A673 (cell line): ENCODE data around the gene PKDREJ. TPM values are rescaled to one million over a fixed set of nuclear protein-coding genes. Genes with fewer than 3 reads are reported as not detected.

Experiments used
- BruUV-seq: library from RNA; stranded (reverse); fragments of 400-500 nt; replicated peaks from 2 replicates; lab custom pipeline; 2021; lab: Mats Ljungman, UMichigan
- CTCF ChIA-PET: fragments of 300-600 bp; sonication (Branson Sonifier 250); formaldehyde crosslinking; loops from one replicate; lab custom pipeline; 2022; ENCODE audit warnings: antibody characterized with exemption; lab: Charles Lee
- POLR2A ChIA-PET: fragments of 300-600 bp; sonication (Branson Sonifier 250); formaldehyde crosslinking; loops from one replicate; lab custom pipeline; 2022; ENCODE audit warnings: antibody characterized with exemption; ENCODE audit not compliant: low non-redundant PET; lab: Charles Lee
- DNase-seq: peaks from one replicate; pipeline ENCODE4 v3.0.0-alpha.2; 2015; ENCODE audit warnings: low spot score
- H3K27ac ChIP-seq: fragments of 200-600 bp; sonication (generic); 2 replicates; pipeline ENCODE4 v1.5.1; 2016; ENCODE audit warnings: mixed run types, low read depth, mild to moderate bottlenecking, mixed read lengths, antibody characterized with exemption, low read length; ENCODE audit not compliant: poor library complexity, severe bottlenecking
- H3K27me3 ChIP-seq: fragments of 200-600 bp; sonication (generic); replicated peaks from 2 replicates; pipeline ENCODE4 v1.6.1; 2017; ENCODE audit warnings: mixed run types, low read depth, mild to moderate bottlenecking, mixed read lengths, antibody characterized with exemption, low read length; ENCODE audit not compliant: insufficient read depth, poor library complexity
- H3K36me3 ChIP-seq: fragments of 200-600 bp; sonication (generic); 2 replicates; pipeline ENCODE4 v1.6.1; 2016; ENCODE audit warnings: mixed run types, mild to moderate bottlenecking, mixed read lengths, antibody characterized with exemption, low read length; ENCODE audit not compliant: insufficient read depth, poor library complexity, severe bottlenecking
- H3K4me1 ChIP-seq: fragments of 200-600 bp; sonication (generic); 2 replicates; pipeline ENCODE4 v1.6.1; 2017; ENCODE audit warnings: mixed run types, mild to moderate bottlenecking, mixed read lengths, antibody characterized with exemption, low read length; ENCODE audit not compliant: insufficient read depth, poor library complexity, severe bottlenecking
- H3K4me3 ChIP-seq: fragments of 200-600 bp; sonication (generic); 2 replicates; pipeline ENCODE4 v1.5.1; 2016; ENCODE audit warnings: low read depth, mixed run types, mild to moderate bottlenecking, mixed read lengths, low read length; ENCODE audit not compliant: poor library complexity, severe bottlenecking
- H3K9me3 ChIP-seq: fragments of 200-600 bp; sonication (generic); 2 replicates; pipeline ENCODE4 v1.6.1; 2016; ENCODE audit warnings: mixed run types, low read depth, mild to moderate bottlenecking, mixed read lengths, antibody characterized with exemption, low read length; ENCODE audit not compliant: poor library complexity, severe bottlenecking
- EZH2 ChIP-seq: fragments of 200-600 bp; sonication (generic); IDR thresholded peaks from 2 replicates; pipeline ENCODE4 v1.6.1; 2017; ENCODE audit warnings: borderline replicate concordance, low read depth, mild to moderate bottlenecking, mixed read lengths, antibody characterized with exemption, low read length; ENCODE audit not compliant: poor library complexity, severe bottlenecking
- intact Hi-C: fragments of 100-400 bp; cut with micrococcal nuclease; formaldehyde crosslinking; loops from one replicate; pipeline ENCODE4 v1.10.0; 2022; ENCODE audit not compliant: unreplicated experiment
- total RNA-seq: library from RNA; stranded (reverse); gene quantifications from 2 replicates; pipeline ENCODE4 v1.2.3, GENCODE V29; 2021
- TF ChIP-seq, protein P1 (sequence below): fragments of 300-800, 200-600 bp; sonication (generic); conservative IDR thresholded peaks from 2 replicates; pipeline ENCODE4 v1.5.1; 2017; ENCODE audit warnings: low read depth, mild to moderate bottlenecking, antibody characterized with exemption, low read length, moderate library complexity, mixed read lengths

Gene PKDREJ
- total RNA-seq, 1 experiment from 2014 or later = not detected

DNA sequence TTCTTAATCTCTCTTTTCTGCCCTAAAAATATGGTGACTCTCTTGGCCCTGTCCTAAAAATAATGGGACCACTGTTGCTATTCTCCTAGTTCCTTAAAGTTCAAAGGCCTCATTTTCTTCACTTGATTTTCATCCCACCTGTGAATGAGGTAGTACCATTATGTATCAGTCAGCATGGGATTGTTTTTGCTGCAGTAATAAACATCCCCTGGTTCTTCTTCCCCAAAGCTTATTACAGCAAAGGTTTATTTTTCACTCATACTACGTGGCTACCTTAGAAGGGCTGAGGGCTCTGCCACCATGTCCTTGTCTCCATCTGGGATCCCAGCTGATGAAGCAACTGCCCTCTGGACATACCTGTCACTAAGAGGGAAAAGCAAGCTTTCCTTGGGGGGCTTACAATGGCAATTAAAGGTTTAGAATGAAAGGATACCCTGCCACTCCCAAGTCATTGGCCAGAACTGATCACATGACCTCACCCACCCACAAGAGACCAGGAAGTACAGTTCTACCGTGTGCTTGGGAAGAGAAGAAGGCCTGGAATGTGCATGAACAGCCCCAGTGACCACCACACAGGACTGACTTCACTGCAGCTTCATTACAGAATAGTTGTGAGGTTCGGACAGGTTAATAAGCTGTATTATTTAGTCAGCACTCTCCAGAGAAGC, 12.4 kb upstream of the PKDREJ start:
- H3K36me3 ChIP-seq = peaks cover 9% of the 10 kb centered on the region
- no peaks in the 10 kb centered on the region for H3K27me3 ChIP-seq
- H3K9me3 ChIP-seq = no peaks in the 10 kb centered on the region
- POLR2A ChIA-PET = no interaction called here
- no peak for TF ChIP-seq EZH2
- TF ChIP-seq, protein P1, sequence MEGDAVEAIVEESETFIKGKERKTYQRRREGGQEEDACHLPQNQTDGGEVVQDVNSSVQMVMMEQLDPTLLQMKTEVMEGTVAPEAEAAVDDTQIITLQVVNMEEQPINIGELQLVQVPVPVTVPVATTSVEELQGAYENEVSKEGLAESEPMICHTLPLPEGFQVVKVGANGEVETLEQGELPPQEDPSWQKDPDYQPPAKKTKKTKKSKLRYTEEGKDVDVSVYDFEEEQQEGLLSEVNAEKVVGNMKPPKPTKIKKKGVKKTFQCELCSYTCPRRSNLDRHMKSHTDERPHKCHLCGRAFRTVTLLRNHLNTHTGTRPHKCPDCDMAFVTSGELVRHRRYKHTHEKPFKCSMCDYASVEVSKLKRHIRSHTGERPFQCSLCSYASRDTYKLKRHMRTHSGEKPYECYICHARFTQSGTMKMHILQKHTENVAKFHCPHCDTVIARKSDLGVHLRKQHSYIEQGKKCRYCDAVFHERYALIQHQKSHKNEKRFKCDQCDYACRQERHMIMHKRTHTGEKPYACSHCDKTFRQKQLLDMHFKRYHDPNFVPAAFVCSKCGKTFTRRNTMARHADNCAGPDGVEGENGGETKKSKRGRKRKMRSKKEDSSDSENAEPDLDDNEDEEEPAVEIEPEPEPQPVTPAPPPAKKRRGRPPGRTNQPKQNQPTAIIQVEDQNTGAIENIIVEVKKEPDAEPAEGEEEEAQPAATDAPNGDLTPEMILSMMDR = no peak
- BruUV-seq = no TSS peak
- CTCF ChIA-PET = no interaction called here
- intact Hi-C loops = no loop called here
- H3K4me1 ChIP-seq = no peaks in the 10 kb centered on the region
- no peak overlapping the region for H3K4me3 ChIP-seq
- no peak overlapping the region for H3K27ac ChIP-seq
- no peak for DNase-seq

DNA sequence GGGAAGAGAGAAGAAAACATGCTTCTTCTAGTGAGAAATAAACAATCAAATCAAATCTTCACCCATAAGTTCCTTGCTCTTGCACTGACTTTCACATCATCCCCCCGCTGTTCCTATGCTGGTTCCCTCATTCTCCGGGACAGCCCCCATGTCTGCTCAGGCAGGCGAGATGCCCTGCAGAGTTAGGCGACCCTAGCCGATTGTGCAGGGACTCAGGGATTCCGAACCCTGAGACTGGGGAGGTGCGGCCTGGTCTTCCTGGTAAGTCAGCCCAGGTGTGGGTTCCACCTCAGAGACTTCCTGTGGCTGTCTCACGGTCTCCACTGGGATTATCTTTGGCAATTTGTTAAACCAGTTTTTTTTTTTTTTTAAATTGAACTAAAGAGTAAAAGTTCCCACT, 11.2 kb upstream of the PKDREJ start:
- no peak overlapping the region for H3K4me3 ChIP-seq
- no peaks in the 10 kb centered on the region for H3K4me1 ChIP-seq
- TF ChIP-seq EZH2 = no peak
- TF ChIP-seq, protein P1 = no peak
- peaks cover 9% of the 10 kb centered on the region for H3K36me3 ChIP-seq
- ChIA-PET CTCF (no interaction called here), POLR2A (no interaction called here)
- intact Hi-C loops = no loop called here
- no peaks in the 10 kb centered on the region for H3K27me3 ChIP-seq
- no peak for DNase-seq
- BruUV-seq = no TSS peak
- H3K27ac ChIP-seq = no peak overlapping the region
- H3K9me3 ChIP-seq = no peaks in the 10 kb centered on the region

DNA sequence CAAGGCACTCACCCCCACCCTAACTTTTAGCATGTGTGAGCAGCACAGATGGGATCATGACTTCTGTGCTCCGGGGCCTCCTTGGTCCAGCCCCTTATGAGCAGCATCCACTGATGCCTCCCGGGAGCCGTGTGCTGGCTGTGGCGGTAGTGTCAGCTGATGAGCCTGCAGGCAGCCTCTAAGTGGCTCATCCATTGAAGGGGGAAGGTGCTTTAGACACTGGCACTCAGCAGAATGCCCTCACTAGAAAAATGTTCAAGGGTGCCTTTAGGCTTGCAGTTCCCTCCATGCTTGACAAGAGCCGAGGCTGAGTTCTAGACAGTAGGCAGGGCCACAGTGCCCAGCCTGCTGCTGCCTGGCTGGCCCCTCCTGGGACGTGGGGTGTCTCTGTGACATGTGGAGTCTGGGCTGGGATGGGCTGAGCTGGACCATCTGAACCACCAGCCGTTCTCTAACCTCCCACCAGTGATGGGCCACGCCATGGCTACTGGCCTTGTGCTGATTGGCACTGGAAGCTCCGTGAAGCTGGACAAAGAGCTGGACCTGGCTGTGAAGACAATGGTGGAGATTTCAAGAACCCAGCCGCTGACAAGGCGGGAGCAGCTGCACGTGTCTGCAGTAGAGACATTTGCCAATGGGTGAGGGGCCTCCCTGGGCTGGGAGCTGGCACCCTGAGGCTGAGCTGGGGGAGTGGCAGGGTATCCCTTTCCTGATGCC, 10.4 kb upstream of the PKDREJ start:
- H3K27ac ChIP-seq = no peak overlapping the region
- no peaks in the 10 kb centered on the region for H3K9me3 ChIP-seq
- H3K4me1 ChIP-seq = no peaks in the 10 kb centered on the region
- ChIA-PET POLR2A (no interaction called here), CTCF (no interaction called here)
- no TSS peak for BruUV-seq
- H3K27me3 ChIP-seq = no peaks in the 10 kb centered on the region
- H3K4me3 ChIP-seq = no peak overlapping the region
- peaks cover 9% of the 10 kb centered on the region for H3K36me3 ChIP-seq
- intact Hi-C loops = no loop called here
- TF ChIP-seq, protein P1 = no peak
- no peak for TF ChIP-seq EZH2
- DNase-seq = no peak
